ENCODE results near the gene GSTA3. TPM values are rescaled to one million over a fixed set of nuclear protein-coding genes. Genes with fewer than 3 reads are reported as not detected.

The GSTA3 gene
- total and polyA plus RNA-seq, 2 of the 4 experiments (the other 2 are of a cell fraction), result not detected

GRCh38 chr6:52955871-52956270 is 46.4 kb upstream of the GSTA3 start:
- H3K79me1 ChIP-seq (ENCODE audit: low read depth in 1 of 2, low read length in 2 of 2), result no peaks in the 10 kb centered on the region
- no peak overlapping the region for H3K4me2 ChIP-seq (ENCODE audit: low read depth, low read length)
- H2AK9ac ChIP-seq (replicated peaks; ENCODE audit: low read depth, low read length, poor library complexity), result no peak overlapping the region
- no peaks in the 10 kb centered on the region for H3K4me1 ChIP-seq (ENCODE audit: control insufficient read depth, insufficient read depth, low read length)
- no peak overlapping the region for H4K8ac ChIP-seq (ENCODE audit: low read depth in 2 of 2, low read length in 2 of 2)
- intact Hi-C loops (cut with micrococcal nuclease), result no loop called here
- no peaks in the 10 kb centered on the region for H3K9me1 ChIP-seq (ENCODE audit: insufficient read depth, low read length)
- H2BK120ac ChIP-seq (ENCODE audit: low read depth, low read length), result no peak overlapping the region
- dilution Hi-C loops (cut with HindIII; ENCODE audit: low sequenced_read_pairs, unreplicated experiment), result no loop called here
- H3K23ac ChIP-seq (ENCODE audit: low read depth, low read length), result no peak overlapping the region
- H3K4me3 ChIP-seq (ENCODE audit: insufficient read depth, low read depth, low read length), result no peak overlapping the region
- H3K9ac ChIP-seq (ENCODE audit: low read depth, low read length), result no peak overlapping the region
- H3K56ac ChIP-seq (ENCODE audit: extremely low read depth, insufficient read depth, low read length), result no peak overlapping the region; the same call in 1 of the 2 replicates
- H3K14ac ChIP-seq (replicated peaks; ENCODE audit: low read depth, low read length), result no peak overlapping the region
- no peak overlapping the region for H3K4ac ChIP-seq (ENCODE audit: low read depth, low read length)
- 100% methylated on average over 2 of the region's 7 CpGs; no CpG with 5 or more reads in 1 of the 2 experiments for WGBS, 2 experiments (ENCODE audit: extremely low coverage in 2 of 2, insufficient read length in 1 of 2)
- no peaks in the 10 kb centered on the region for H3K36me3 ChIP-seq (ENCODE audit: control insufficient read depth, insufficient read depth, low read length)
- BruUV-seq (replicated peaks), result no TSS peak
- H3K27me3 ChIP-seq (ENCODE audit: control insufficient read depth, insufficient read depth, low read length), result peaks cover 13% of the 10 kb centered on the region
- in situ Hi-C loops (cut with MboI; ENCODE audit: low sequenced_read_pairs), result no loop called here
- no peaks in the 10 kb centered on the region for H3K9me3 ChIP-seq (ENCODE audit: control insufficient read depth, insufficient read depth, low read length)
- TF ChIP-seq POLR2A (IDR thresholded peaks at IDR 0.05; ENCODE audit: low read depth, low read length), result no peak
- no peak for TF ChIP-seq MAZ (IDR thresholded peaks at IDR 0.05; ENCODE audit: borderline replicate concordance, low read depth, low read length)
- TF ChIP-seq RCOR1 (IDR thresholded peaks at IDR 0.05; ENCODE audit: insufficient replicate concordance, low read length), result no peak
- no peak for TF ChIP-seq CTCF (conservative IDR thresholded peaks at IDR 0.05; ENCODE audit: low read depth, low read length)
- TF ChIP-seq FOS (IDR thresholded peaks at IDR 0.05; ENCODE audit: low read depth, low read length), result no peak
- no peak for TF ChIP-seq NFE2L2 (IDR thresholded peaks at IDR 0.05; ENCODE audit: low read depth, low read length)
- TF ChIP-seq MAFK (IDR thresholded peaks at IDR 0.05; ENCODE audit: low read depth, low read length), result no peak
- no peak for TF ChIP-seq MXI1 (IDR thresholded peaks at IDR 0.05; ENCODE audit: borderline replicate concordance, low read depth, low read length)
- TF ChIP-seq RAD21 (IDR thresholded peaks at IDR 0.05; ENCODE audit: low read length), result no peak
- no peak for TF ChIP-seq CHD1 (IDR thresholded peaks at IDR 0.05; ENCODE audit: low read depth, low read length)
- TF ChIP-seq BHLHE40 (IDR thresholded peaks at IDR 0.05; ENCODE audit: low read depth, low read length), result no peak
- TF ChIP-seq USF2 (IDR thresholded peaks at IDR 0.05; ENCODE audit: low read depth, low read length), result no peak
- TF ChIP-seq ELK1 (IDR thresholded peaks at IDR 0.05; ENCODE audit: borderline replicate concordance, low read depth, low read length), result no peak
- TF ChIP-seq CEBPB (IDR thresholded peaks at IDR 0.05; ENCODE audit: low read depth, low read length), result no peak
- TF ChIP-seq SMC3 (IDR thresholded peaks at IDR 0.05; ENCODE audit: low read depth, low read length), result no peak
- no peak for TF ChIP-seq RFX5 (IDR thresholded peaks at IDR 0.05; ENCODE audit: low read depth, low read length)
- H2BK20ac ChIP-seq (ENCODE audit: low read depth, low read length), result no peak overlapping the region
- no peak overlapping the region for H2AK5ac ChIP-seq (ENCODE audit: low read depth, low read length)
- H2BK15ac ChIP-seq (ENCODE audit: low read depth, low read length), result no peak overlapping the region
- no peak overlapping the region for H3K18ac ChIP-seq (ENCODE audit: low read depth, low read length)
- no peak overlapping the region for H3K27ac ChIP-seq (ENCODE audit: insufficient read depth, low read length)
- H2BK5ac ChIP-seq (ENCODE audit: low read depth, low read length, poor library complexity, severe bottlenecking), result no peak overlapping the region
- no peak overlapping the region for H4K5ac ChIP-seq (ENCODE audit: low read depth, low read length)
- CTCF ChIA-PET, result interaction anchor here (0.6 kb wide), 1 partner anchor 13 kb away, joined by 3 read pairs; no protein-coding TSS in a partner anchor
- H4K20me1 ChIP-seq (ENCODE audit: insufficient read depth, low read length), result no peaks in the 10 kb centered on the region
- H4K91ac ChIP-seq (ENCODE audit: insufficient read depth, low read depth, low read length), result no peak overlapping the region
- ATAC-seq (ENCODE audit: low read depth) (no peak), DNase-seq (no peak)
- H2AFZ ChIP-seq (replicated peaks; ENCODE audit: low read length, poor library complexity), result no peak overlapping the region
- POLR2A ChIA-PET (ENCODE audit: unreplicated experiment), result no interaction called here

Measured in IMR-90 (cell line).